ENCODE results near the gene SLC47A2.

Gene SLC47A2

GRCh38 chr17:19713901-19714361 lies 2.5 kb downstream of the SLC47A2 start:
- no peak for TF ChIP-seq CTCF (IDR thresholded peaks at IDR 0.05)

- 0 out of 2 replicates have a peak, but pooled peaks have one; percentile 13 for TF ChIP-seq CTCF (IDR thresholded peaks at IDR 0.05)
Measured at GRCh38 chr17:19713462-19713861, 2.9 kb downstream of the SLC47A2 start.

GRCh38 chr17:19712436-19713004 lies 3.9 kb downstream of the SLC47A2 start:
- TF ChIP-seq CTCF (IDR thresholded peaks at IDR 0.05) = no peak

GRCh38 chr17:19709841-19710240 lies 6.5 kb downstream of the SLC47A2 start:
- no peak for TF ChIP-seq CTCF (IDR thresholded peaks at IDR 0.05)

- no peak for TF ChIP-seq CTCF (IDR thresholded peaks at IDR 0.05)
Measured at GRCh38 chr17:19708431-19709175, 7.8 kb downstream of the SLC47A2 start.

GRCh38 chr17:19707728-19708221 lies 8.6 kb downstream of the SLC47A2 start:
- TF ChIP-seq CTCF (IDR thresholded peaks at IDR 0.05) = no peak

GRCh38 chr17:19706791-19707727 lies 9.3 kb downstream of the SLC47A2 start:
- TF ChIP-seq CTCF (IDR thresholded peaks at IDR 0.05) = no peak
